Tibial nerve (tissue), 4 donors: ENCODE results near the gene SNCA. TPM values are rescaled to one million over a fixed set of nuclear protein-coding genes. Genes with fewer than 3 reads are reported as not detected.

Experiments
- DNase-seq, 2 donors: peaks; one replicate each; pipeline ENCODE4 v3.0.0-alpha.2; 2019; ENCODE audit warnings: low spot score in 2 of 2
- H3K27ac ChIP-seq, 4 donors: fragments of 200-600 bp; sonication (generic) in 3 of 4; one replicate each; pipeline ENCODE4 v1.5.1; 2017 to 2019; ENCODE audit warnings: mild to moderate bottlenecking in 1 of 4
- H3K27me3 ChIP-seq, 2 donors: fragments of 200-600 bp; sonication (generic) in 1 of 2; one replicate each; pipeline versions ENCODE4 v1.5.1 to v1.6.0; 2017 to 2019
- H3K36me3 ChIP-seq, 3 donors: fragments of 200-600 bp; sonication (generic); one replicate each; pipeline ENCODE4 v1.5.1; 2018 to 2019
- H3K4me1 ChIP-seq, 4 donors: fragments of 200-600 bp; sonication (generic) in 3 of 4; one replicate each; pipeline ENCODE4 v1.5.1; 2017 to 2019
- H3K4me3 ChIP-seq, 4 donors: fragments of 200-600 bp; sonication (generic) in 3 of 4; one replicate each; pipeline ENCODE4 v1.5.1; 2017 to 2019; ENCODE audit warnings: mild to moderate bottlenecking in 1 of 4, moderate library complexity in 1 of 4
- H3K9me3 ChIP-seq, 4 donors: fragments of 200-600 bp; sonication (generic) in 3 of 4; one replicate each; pipeline ENCODE4 v1.5.1; 2017 to 2019
- EP300 ChIP-seq, 2 donors: sonication (generic); formaldehyde crosslinking; IDR thresholded peaks; one replicate each; pipeline ENCODE4 v1.6.1; 2017; ENCODE audit warnings: antibody characterized with exemption in 2 of 2, mild to moderate bottlenecking in 1 of 2
- POLR2A ChIP-seq, 2 donors: fragments of 450-650 bp; IDR thresholded peaks; one replicate each; pipeline ENCODE4 v1.6.1; 2017; ENCODE audit warnings: antibody characterized with exemption in 2 of 2, mild to moderate bottlenecking in 2 of 2, moderate library complexity in 2 of 2
- WGBS, 2 donors: methylation state at CpG; one replicate each; pipeline ENCODE4 v1.1.5; 2018; 5-methylcytosine and 5-hydroxymethylcytosine counted together
- total RNA-seq, 4 donors: library from RNA; depleted of rRNA; stranded (reverse); fragments of >200 nt; gene quantifications; one replicate each; pipeline ENCODE4 v1.1.0, GENCODE V29; 2016
- TF ChIP-seq, protein P1 (sequence below), 5 experiments: fragments of 200-600 bp in 3 of 5; fragments of 450-650 bp in 2 of 5; sonication (generic) in 3 of 5; IDR thresholded peaks; one replicate each; pipeline ENCODE4 v1.5.1; 2016 to 2019; ENCODE audit warnings: antibody characterized with exemption in 5 of 5, mild to moderate bottlenecking in 3 of 5, moderate library complexity in 2 of 5

SNCA gene
- total RNA-seq, 4 donors from 2014 or later: 46.5 to 150 (median 79.0) TPM

GRCh38 chr4:89847571-89848325 is 10.8 kb upstream of the SNCA start:
- Histone ChIP-seq H3K4me1 (no peaks in the 10 kb centered on the region), H3K9me3 (no peaks in the 10 kb centered on the region), H3K27me3 (no peaks in the 10 kb centered on the region), H3K27ac (no peak overlapping the region), H3K4me3 (no peak overlapping the region), H3K36me3 (no peaks in the 10 kb centered on the region)
- TF ChIP-seq, protein P1, sequence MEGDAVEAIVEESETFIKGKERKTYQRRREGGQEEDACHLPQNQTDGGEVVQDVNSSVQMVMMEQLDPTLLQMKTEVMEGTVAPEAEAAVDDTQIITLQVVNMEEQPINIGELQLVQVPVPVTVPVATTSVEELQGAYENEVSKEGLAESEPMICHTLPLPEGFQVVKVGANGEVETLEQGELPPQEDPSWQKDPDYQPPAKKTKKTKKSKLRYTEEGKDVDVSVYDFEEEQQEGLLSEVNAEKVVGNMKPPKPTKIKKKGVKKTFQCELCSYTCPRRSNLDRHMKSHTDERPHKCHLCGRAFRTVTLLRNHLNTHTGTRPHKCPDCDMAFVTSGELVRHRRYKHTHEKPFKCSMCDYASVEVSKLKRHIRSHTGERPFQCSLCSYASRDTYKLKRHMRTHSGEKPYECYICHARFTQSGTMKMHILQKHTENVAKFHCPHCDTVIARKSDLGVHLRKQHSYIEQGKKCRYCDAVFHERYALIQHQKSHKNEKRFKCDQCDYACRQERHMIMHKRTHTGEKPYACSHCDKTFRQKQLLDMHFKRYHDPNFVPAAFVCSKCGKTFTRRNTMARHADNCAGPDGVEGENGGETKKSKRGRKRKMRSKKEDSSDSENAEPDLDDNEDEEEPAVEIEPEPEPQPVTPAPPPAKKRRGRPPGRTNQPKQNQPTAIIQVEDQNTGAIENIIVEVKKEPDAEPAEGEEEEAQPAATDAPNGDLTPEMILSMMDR (IDR thresholded peaks at IDR 0.05): no peak
- TF ChIP-seq EP300 (IDR thresholded peaks at IDR 0.05) (no peak), POLR2A (IDR thresholded peaks at IDR 0.05) (no peak)
- WGBS, 2 donors: 100% methylated on average over 1 of the region's 1 CpG
- DNase-seq: no peak

DNA sequence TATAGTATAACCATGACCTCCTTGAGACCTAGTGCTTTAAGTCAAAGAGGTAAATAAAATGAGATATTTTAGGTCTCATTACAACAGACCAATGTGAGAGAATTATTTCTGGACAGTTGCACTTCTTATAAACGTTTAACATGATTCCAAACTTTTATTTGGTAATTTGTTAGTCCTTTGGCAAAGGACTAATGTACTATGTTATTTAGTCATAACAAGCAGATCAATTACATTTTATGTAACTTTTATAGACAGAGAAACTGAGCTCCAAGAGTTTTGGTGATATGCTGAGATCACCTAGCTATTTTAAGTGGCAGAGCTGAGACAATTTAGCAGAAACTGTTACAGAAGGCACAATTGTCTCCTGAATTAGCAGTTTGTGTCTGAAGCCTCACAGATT is 2.6 kb upstream of the SNCA start:
- Histone ChIP-seq H3K36me3 (no peaks in the 10 kb centered on the region), H3K27ac (no peak overlapping the region), H3K4me3 (no peak overlapping the region), H3K27me3 (peaks cover 0 to 18% of the 10 kb centered on the region in 2 donors), H3K9me3 (no peaks in the 10 kb centered on the region), H3K4me1 (peaks cover 0 to 21% (median 3%) of the 10 kb centered on the region in 4 donors)
- 71 to 78% methylated on average over 1 of the region's 1 CpG for WGBS, 2 donors
- TF ChIP-seq, protein P1 (IDR thresholded peaks at IDR 0.05): no peak
- TF ChIP-seq EP300 (IDR thresholded peaks at IDR 0.05) (no peak), POLR2A (IDR thresholded peaks at IDR 0.05) (no peak)
- DNase-seq: no peak

DNA sequence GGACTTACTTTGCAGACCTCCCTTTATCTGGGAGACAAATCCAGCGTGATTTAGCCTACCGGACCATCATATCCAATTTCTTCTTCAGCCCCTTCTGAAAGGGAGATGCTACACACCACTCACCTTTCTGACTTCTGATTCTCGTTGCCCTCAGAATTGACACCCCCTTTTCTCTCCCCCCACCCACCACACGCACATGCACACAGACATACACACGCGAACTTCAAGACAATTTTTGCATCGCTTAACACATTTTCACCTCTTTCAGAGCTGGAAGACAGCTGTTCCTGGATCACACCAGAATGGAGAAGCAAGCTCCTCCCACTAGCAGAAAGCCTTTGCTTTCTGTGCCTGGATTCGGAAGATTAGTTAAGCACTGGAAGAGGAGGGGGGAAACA is 1.0 kb upstream of the SNCA start:
- peak overlapping the region in 3 of 4 donors; percentile 67 to 92 (median 90) for H3K27ac ChIP-seq
- H3K4me3 ChIP-seq: peak overlapping the region; percentile 54 to 77 (median 66)
- peaks cover 0 to 21% (median 3%) of the 10 kb centered on the region in 4 donors for H3K4me1 ChIP-seq
- WGBS, 2 donors: 2 to 4% methylated on average over 8 of the region's 8 CpGs
- H3K36me3 ChIP-seq: no peaks in the 10 kb centered on the region
- H3K27me3 ChIP-seq: peaks cover 0 to 18% of the 10 kb centered on the region in 2 donors
- no peaks in the 10 kb centered on the region for H3K9me3 ChIP-seq
- no peak for DNase-seq
- TF ChIP-seq EP300 (IDR thresholded peaks at IDR 0.05) (no peak), POLR2A (IDR thresholded peaks at IDR 0.05) (no peak)
- TF ChIP-seq, protein P1 (IDR thresholded peaks at IDR 0.05): no peak

DNA sequence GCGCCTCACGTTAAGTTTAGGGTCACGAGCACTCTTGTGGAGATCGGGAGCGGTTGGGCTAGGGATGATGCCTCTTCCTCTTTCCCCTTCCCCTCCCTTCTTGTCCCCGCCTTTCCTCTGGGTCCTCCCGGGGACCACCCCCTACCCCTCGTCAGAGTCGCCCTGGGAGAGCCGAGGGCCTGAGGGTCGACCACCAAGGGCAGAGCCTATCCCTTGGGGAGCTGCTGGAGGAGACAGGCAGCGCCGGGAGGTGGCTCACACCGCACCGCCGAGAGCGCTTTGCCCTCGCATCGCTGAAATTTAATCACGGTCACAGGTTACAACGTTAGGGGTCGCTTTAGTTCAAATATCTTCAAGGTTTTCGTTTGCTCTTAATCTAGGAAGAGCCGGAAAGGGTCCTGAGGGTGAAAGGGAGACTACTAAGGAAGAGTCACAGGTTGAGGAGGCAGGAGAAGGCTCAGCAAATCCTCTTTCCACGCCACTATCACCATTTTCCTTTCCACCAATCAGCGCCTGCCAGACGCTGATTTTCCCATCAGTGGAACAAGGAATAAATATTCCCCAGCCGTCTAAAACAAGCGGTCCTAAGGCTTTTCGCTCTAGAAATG is 528 bp upstream of the SNCA start:
- H3K27ac ChIP-seq: peak overlapping the region; percentile 67 to 92 (median 85)
- H3K4me1 ChIP-seq: peaks cover 0 to 21% (median 3%) of the 10 kb centered on the region in 4 donors
- peaks cover 0 to 18% of the 10 kb centered on the region in 2 donors for H3K27me3 ChIP-seq
- TF ChIP-seq, protein P1 (IDR thresholded peaks at IDR 0.05): peak in 1 of 5 experiments; percentile 8
- no peak for TF ChIP-seq EP300 (IDR thresholded peaks at IDR 0.05)
- H3K4me3 ChIP-seq: peak overlapping the region; percentile 54 to 77 (median 66)
- 1% methylated on average over 23 to 26 of the region's 30 CpGs for WGBS, 2 donors
- H3K9me3 ChIP-seq: no peaks in the 10 kb centered on the region
- no peak for DNase-seq
- no peaks in the 10 kb centered on the region for H3K36me3 ChIP-seq
